DOHH2 (cell line): ENCODE measurements around the gene ASCC2.

Experiments
- H3F3A ChIP-seq: fragments of 200-600 bp; sonication (generic), shearing (Covaris generic); 2 replicates; pipeline ENCODE4 v1.6.0; 2016; ENCODE audit warnings: antibody characterized with exemption, mild to moderate bottlenecking; ENCODE audit not compliant: control insufficient read depth, insufficient read depth
- H3K27ac ChIP-seq: fragments of 200-600 bp; sonication (generic); 2 replicates; pipeline ENCODE4 v1.5.1; 2014; ENCODE audit warnings: low read depth, mild to moderate bottlenecking, low read length, moderate library complexity
- H3K27me3 ChIP-seq: fragments of 200-600 bp; sonication (generic); 2 replicates; pipeline ENCODE4 v1.6.1; 2014; ENCODE audit warnings: mild to moderate bottlenecking, low read length, mixed read lengths; ENCODE audit not compliant: control insufficient read depth
- H3K36me3 ChIP-seq: fragments of 200-600 bp; sonication (generic); 2 replicates; pipeline ENCODE4 v1.6.1; 2014; ENCODE audit warnings: mild to moderate bottlenecking, low read length, moderate library complexity, mixed read lengths; ENCODE audit not compliant: control insufficient read depth
- H3K4me1 ChIP-seq: fragments of 200-600 bp; sonication (generic); 2 replicates; pipeline ENCODE4 v1.6.1; 2014; ENCODE audit warnings: mild to moderate bottlenecking, low read length, mixed read lengths; ENCODE audit not compliant: control insufficient read depth
- H3K4me2 ChIP-seq: fragments of 200-600 bp; sonication (generic); 2 replicates; pipeline ENCODE4 v1.6.0; 2014; ENCODE audit warnings: mild to moderate bottlenecking, low read length, moderate library complexity
- H3K4me3 ChIP-seq: fragments of 200-600 bp; sonication (generic); 2 replicates; pipeline ENCODE4 v1.5.1; 2014; ENCODE audit warnings: mild to moderate bottlenecking, low read length, mixed read lengths
- H3K79me2 ChIP-seq: fragments of 200-600 bp; sonication (generic); 2 replicates; pipeline ENCODE4 v1.6.1; 2014; ENCODE audit warnings: mild to moderate bottlenecking, low read length, mixed read lengths; ENCODE audit not compliant: control insufficient read depth
- H3K9me2 ChIP-seq: fragments of 200-600 bp; sonication (generic); replicated peaks from 2 replicates; pipeline ENCODE4 v1.6.1; 2014; ENCODE audit warnings: mild to moderate bottlenecking, low read length, mixed read lengths; ENCODE audit not compliant: control insufficient read depth
- H3K9me3 ChIP-seq: fragments of 200-600 bp; sonication (generic); 2 replicates; pipeline ENCODE4 v1.6.1; 2014; ENCODE audit warnings: antibody characterized with exemption, low read length, mixed read lengths; ENCODE audit not compliant: control insufficient read depth, insufficient read depth
- H4K20me1 ChIP-seq: fragments of 200-600 bp; sonication (generic); 2 replicates; pipeline ENCODE4 v1.6.0; 2014; ENCODE audit warnings: low read depth, mild to moderate bottlenecking, antibody characterized with exemption, low read length, moderate library complexity; ENCODE audit not compliant: control insufficient read depth, insufficient read depth
- CTCF ChIP-seq: fragments of 200-600 bp; sonication (generic); IDR thresholded peaks from one replicate; pipeline ENCODE4 v1.5.1; 2014; ENCODE audit warnings: antibody characterized with exemption, mild to moderate bottlenecking, low read depth, low read length; ENCODE audit not compliant: poor library complexity, severe bottlenecking
- EZH2phosphoT487 ChIP-seq: fragments of 200-600 bp; sonication (generic); IDR thresholded peaks from 2 replicates; pipeline ENCODE4 v1.6.1; 2017; ENCODE audit warnings: borderline replicate concordance, mild to moderate bottlenecking, antibody characterized with exemption, low read length, moderate library complexity, mixed read lengths

The ASCC2 gene

GRCh38 chr22:29855611-29856181 lies 17.6 kb upstream of the ASCC2 start:
- H4K20me1 ChIP-seq, result no peaks in the 10 kb centered on the region
- H3K27ac ChIP-seq, result no peak overlapping the region
- H3F3A ChIP-seq, result no peaks in the 10 kb centered on the region
- H3K79me2 ChIP-seq, result no peaks in the 10 kb centered on the region
- no peak overlapping the region for H3K4me3 ChIP-seq
- H3K9me3 ChIP-seq, result no peaks in the 10 kb centered on the region
- H3K27me3 ChIP-seq, result no peaks in the 10 kb centered on the region
- no peaks in the 10 kb centered on the region for H3K36me3 ChIP-seq
- no peak overlapping the region for H3K4me2 ChIP-seq
- no peaks in the 10 kb centered on the region for H3K4me1 ChIP-seq
- H3K9me2 ChIP-seq, result no peaks in the 10 kb centered on the region
- TF ChIP-seq EZH2phosphoT487, result no peak

- H3K36me3 ChIP-seq, result no peaks in the 10 kb centered on the region
- H3K27ac ChIP-seq, result no peak overlapping the region
- H4K20me1 ChIP-seq, result no peaks in the 10 kb centered on the region
- no peaks in the 10 kb centered on the region for H3K9me3 ChIP-seq
- no peak for TF ChIP-seq EZH2phosphoT487
- no peak for TF ChIP-seq CTCF
- no peaks in the 10 kb centered on the region for H3F3A ChIP-seq
- no peak overlapping the region for H3K4me3 ChIP-seq
- no peaks in the 10 kb centered on the region for H3K27me3 ChIP-seq
- H3K4me1 ChIP-seq, result no peaks in the 10 kb centered on the region
- H3K9me2 ChIP-seq, result no peaks in the 10 kb centered on the region
- no peak overlapping the region for H3K4me2 ChIP-seq
- no peaks in the 10 kb centered on the region for H3K79me2 ChIP-seq
Observed at GRCh38 chr22:29854432-29854831, 16.4 kb upstream of the ASCC2 start.

DNA sequence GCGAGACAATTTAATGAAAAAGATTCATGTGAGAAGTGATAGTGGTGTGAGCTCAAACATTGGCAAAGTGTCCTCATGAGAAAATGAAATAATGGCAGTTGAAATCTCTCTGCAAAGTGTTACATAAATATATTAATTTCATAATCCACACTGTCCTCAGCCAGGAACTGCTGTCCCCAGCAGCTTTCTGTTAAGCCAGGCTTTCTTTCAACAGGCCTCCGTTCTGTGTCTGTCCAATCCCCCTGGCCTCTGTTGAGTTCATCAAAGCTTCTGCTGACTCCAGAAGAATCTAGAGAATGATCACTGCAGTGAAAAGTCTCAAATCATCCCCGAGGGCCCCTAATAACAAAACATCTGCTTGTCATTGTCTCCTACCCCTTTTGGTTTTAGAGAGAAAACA lies 10.0 kb upstream of the ASCC2 start:
- Histone ChIP-seq H3K36me3 (no peaks in the 10 kb centered on the region), H3K9me3 (no peaks in the 10 kb centered on the region), H3K4me3 (no peak overlapping the region), H3K4me2 (no peak overlapping the region), H4K20me1 (no peaks in the 10 kb centered on the region), H3K79me2 (no peaks in the 10 kb centered on the region), H3K27me3 (0 out of 2 replicates have a peak, but pooled peaks cover 2% of the 10 kb centered on the region), H3K4me1 (no peaks in the 10 kb centered on the region), H3K9me2 (no peaks in the 10 kb centered on the region), H3F3A (no peaks in the 10 kb centered on the region), H3K27ac (no peak overlapping the region)
- TF ChIP-seq CTCF, result no peak
- no peak for TF ChIP-seq EZH2phosphoT487

DNA sequence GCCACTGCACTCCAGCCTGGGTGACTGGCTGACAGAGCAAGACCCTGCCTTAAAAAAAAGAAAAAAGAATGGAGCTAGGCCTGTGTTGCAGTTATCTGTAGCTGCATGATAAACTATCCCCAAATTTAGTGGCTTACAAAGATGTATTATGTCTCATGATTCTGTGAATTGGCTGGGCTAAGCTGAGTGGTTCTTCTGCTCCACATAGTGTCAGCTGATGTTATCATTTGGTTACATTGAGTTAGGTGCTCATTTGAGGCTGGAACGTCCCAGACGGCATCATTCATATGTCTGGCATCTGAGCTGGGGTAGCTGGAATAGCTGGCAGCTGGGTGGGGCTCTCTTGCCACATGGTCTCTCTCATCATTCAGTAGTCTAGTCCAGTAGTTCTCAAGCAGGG lies 8.2 kb upstream of the ASCC2 start:
- no peaks in the 10 kb centered on the region for H4K20me1 ChIP-seq
- no peaks in the 10 kb centered on the region for H3K36me3 ChIP-seq
- H3K79me2 ChIP-seq, result no peaks in the 10 kb centered on the region
- H3K9me3 ChIP-seq, result no peaks in the 10 kb centered on the region
- no peaks in the 10 kb centered on the region for H3K4me1 ChIP-seq
- H3K27ac ChIP-seq, result no peak overlapping the region
- H3K4me2 ChIP-seq, result no peak overlapping the region
- H3K9me2 ChIP-seq, result no peaks in the 10 kb centered on the region
- TF ChIP-seq EZH2phosphoT487, result no peak
- no peak for TF ChIP-seq CTCF
- no peaks in the 10 kb centered on the region for H3F3A ChIP-seq
- 0 out of 2 replicates have a peak, but pooled peaks cover 2% of the 10 kb centered on the region for H3K27me3 ChIP-seq
- H3K4me3 ChIP-seq, result no peak overlapping the region
